Inflammatory macrophage (primary cell): Measurements from ENCODE around the gene TPRX1.
"Not testable (repeated sequence)": the region's sequence is repeated elsewhere in the genome, so short reads cannot be mapped to it uniquely, and the experiment has no call there.

Experiments
- DNase-seq, 2 donors: peaks; one replicate each; pipeline ENCODE4 v3.0.0-alpha.2; 2020 to 2022

The TPRX1 gene

DNA sequence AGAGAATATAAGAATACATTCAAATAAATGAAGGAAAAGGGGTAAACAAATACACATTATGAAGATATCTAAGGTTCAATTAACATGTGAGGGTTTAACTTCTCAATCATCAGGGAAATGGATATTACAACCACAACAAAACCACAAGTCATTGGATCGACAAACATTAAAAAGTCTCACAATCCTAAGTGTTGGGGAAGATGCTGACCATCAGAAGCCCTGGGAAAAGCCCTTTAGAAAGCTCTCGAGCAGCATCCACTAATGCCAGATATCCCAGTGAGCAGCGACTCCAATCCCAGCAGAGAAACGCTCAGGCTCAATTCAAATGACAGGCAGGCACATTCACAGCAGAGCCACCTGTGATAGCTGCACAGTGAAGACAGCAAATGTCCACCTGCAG lies 3.1 kb downstream of the TPRX1 start:
- DNase-seq: no peak

DNA sequence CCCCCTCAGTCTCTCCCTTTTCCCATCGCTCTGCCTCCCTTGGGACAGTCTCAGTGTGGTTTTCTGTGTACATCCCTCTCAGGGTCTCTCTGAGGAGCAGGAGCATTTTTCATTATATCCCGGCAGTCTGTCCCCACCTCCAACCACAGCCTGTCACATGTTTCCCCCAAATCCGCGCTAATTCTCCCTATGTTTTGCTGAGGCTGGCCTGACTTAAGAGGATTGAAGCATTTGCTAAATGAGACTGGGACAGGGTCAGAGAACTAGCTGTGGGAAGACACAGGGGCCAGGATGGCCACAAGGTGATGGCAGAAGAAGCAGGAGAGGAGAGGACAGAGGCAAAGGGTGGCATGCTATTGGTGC lies 5.5 kb downstream of the TPRX1 start:
- no peak for DNase-seq

DNA sequence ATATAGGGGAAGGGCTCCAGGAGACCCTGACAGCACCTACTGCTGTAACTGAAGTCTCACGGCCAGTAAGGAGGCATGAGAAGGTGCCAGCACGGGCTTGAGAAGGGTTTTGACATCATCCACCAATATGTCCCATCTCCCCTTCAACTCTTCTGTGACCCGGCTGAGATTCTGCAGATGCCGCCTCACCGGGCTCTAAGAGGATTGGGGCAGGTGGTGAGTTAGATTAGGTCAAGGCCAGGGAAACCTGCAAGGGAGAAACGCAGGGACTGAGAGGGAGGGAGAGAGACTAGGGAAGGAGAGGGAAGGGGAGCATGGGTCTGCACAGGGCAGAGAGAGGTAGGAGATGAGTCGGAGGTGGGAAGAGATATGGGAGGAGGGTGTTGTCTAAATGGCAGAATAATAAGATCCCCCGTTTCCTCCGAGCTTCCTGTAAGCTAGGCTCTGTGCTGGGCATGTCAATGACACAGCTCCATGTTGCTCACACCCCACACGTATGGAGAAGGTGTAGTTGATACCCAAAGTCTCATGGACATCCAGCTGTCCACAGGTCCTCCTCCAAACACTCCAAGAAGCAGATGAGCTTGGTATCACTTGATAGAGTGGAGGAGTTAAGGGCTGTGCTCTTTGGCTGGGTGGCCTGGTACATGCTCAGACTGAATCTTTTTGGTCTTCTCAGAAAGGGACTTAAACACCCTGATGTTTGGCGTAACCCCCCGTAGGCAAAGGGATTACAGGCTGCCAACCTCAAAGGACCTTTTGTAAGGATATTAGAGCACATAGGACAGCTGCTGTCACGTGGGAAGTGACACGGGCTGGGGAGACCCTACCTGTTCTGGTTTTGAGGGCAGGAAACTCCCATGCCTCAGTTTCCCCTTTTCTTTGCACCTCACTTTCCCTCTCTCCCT lies 6.1 kb downstream of the TPRX1 start:
- no peak for DNase-seq

- DNase-seq: no peak
Observed at GRCh38 chr19:47796785-47797184, 7.6 kb downstream of the TPRX1 start.

DNA sequence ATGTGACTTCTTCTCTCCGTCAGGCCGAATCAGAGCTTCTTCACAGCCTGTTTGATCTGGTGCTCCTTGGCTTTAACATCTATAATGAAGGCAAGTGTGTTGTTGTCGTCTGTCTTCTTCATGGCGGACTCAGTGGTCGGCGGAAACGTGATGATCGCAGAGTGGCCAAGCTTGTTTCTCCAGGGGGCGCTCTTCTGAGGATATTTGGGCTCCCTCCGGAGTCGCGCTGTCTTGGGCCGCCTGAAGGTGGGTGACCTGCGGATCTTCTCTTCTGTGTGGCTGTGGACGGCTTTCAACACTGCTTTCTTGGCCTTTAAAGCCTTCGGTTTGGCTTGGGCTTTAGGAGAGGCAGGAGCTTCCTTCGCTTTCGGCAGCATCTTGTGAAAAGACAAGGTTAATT lies 9.8 kb downstream of the TPRX1 start:
- no peak for DNase-seq

GRCh38 chr19:47792616-47793015 lies 11.7 kb downstream of the TPRX1 start:
- no peak for DNase-seq

DNA sequence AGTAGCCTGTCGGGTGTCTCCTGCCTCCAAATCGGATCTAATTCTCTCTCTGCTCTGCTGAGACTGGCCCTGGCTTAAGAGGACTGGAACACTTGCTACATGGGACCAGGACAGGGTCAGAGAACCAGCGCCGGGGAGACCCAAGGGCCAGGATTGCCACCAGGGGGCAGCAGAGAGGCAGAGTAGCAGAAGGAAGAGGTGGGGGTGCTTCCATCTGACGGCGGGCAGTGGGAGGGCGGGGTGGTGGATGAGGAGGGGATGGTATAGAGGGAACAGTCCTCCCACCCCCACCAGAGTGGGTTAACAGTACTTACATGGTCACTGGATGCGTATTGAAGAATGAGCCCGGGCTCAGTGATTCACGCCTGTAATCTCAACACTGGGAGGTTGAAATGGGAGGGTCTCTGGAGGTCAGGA lies 13.9 kb downstream of the TPRX1 start:
- DNase-seq: peak; percentile 57 to 65

GRCh38 chr19:47789811-47790210 lies 14.5 kb downstream of the TPRX1 start:
- not testable (repeated sequence) for DNase-seq

DNA sequence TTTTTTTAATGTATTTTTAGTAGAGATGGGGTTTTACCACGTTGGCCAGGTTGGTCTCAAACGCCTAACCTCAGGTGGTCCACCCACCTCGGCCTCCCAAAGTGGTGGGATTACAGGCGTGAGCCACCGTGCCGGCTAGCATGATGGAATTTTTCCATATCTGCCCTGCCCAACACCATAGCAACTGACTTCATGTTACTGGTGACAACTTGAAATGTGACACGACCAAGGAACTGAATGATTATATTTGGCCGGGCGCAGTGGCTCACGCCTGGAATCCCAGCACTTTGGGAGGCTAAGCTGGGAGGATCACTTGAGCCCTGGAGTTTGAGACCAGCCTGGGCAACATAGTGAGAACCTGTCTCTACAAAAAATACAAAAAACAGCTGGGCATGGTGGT lies 17.0 kb downstream of the TPRX1 start:
- DNase-seq: not testable (repeated sequence)

GRCh38 chr19:47786566-47786965 lies 17.8 kb downstream of the TPRX1 start:
- no peak for DNase-seq

DNA sequence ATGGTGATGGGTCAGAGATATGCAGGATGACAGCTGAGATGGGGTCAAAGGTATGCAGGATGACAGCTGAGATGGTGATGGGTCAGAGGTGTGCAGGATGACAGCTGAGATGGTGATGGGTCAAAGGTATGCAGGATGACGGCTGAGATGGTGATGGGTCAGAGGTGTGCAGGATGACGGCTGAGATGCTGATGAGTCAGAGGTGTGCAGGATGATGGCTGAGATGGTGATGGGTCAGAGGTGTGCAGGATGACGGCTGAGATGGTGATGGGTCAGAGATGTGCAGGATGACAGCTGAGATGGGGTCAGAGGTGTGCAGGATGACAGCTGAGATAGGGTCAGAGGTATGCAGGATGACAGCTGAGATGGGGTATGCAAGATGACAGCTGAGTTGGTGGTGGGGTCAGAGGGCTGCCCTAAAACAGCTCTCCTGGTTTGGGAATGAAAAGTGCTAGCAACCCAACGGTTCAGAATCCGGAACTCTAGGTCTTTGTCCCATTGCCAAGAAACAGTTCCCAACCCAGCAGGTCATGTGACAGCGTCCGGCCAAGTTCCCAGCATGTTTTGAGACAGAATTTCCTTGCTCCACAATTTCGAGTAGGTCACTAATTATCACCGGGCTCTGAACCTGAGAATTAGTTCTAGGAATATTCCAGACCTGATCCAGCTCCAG lies 22.6 kb downstream of the TPRX1 start:
- DNase-seq: no peak

GRCh38 chr19:47780215-47780551 lies 24.2 kb downstream of the TPRX1 start:
- no peak for DNase-seq

DNA sequence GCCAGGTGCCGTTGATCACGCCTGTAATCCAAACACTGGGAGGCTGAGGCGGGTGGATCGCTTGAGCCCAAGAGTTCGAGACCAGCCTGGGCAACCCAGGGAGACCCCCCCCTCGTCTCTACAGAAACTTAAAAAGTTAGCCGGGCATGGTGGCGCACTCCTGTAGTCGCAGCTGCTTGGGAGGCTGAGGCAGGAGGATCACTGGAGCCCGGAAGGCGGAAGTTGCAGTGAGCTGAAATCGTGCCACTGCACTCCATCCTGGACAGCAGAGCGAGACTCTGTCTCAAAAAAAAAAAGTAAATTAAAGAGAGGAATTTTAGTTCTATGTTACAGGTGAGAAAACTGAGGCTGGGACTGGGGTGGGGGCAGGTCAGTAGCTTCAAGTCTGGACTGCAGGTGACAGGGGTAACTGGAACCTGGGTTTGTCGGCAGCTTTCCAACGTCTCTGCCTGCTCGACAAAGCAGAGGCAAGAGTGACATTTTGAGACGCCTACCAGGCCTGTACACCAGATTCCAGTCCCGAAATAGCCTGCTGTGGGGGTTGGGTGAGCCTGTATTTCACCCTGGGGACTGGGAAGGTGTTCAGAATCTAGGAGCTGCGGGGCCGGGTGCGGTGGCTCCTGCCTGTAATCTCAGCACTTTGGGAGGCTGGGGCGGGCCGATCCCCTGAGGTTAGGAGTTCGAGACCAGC lies 24.7 kb downstream of the TPRX1 start:
- no peak for DNase-seq

DNA sequence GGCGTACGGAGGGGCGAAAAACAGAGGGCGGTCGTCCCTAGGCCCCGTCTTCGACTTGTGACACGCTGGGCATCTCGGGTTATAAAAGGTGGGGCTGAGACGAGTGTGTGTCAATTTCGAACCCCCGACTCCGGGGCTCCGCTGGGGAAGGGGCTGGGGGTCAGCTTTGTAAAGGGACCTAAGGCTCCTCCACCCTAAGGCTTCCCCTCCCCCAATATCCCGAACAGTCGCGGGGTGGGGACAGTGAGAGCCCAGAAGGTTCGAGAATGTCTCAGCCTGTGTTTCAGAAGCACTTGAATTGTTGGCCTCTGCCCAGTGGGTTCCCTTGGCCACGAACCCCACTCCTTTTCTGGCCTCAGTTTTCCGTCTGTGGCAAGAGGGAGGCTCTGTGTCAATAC lies 25.4 kb downstream of the TPRX1 start:
- peak in 1 of 2 donors; percentile 3 for DNase-seq

- peak; percentile 44 to 54 for DNase-seq
Observed at GRCh38 chr19:47778049-47778953, 26.1 kb downstream of the TPRX1 start, which contains the start of gene SELENOW. Gene SELENOW, plus strand, starts transcription at chr19:47778703. Its CDS starts 83 bp downstream, at chr19:47778786.

DNA sequence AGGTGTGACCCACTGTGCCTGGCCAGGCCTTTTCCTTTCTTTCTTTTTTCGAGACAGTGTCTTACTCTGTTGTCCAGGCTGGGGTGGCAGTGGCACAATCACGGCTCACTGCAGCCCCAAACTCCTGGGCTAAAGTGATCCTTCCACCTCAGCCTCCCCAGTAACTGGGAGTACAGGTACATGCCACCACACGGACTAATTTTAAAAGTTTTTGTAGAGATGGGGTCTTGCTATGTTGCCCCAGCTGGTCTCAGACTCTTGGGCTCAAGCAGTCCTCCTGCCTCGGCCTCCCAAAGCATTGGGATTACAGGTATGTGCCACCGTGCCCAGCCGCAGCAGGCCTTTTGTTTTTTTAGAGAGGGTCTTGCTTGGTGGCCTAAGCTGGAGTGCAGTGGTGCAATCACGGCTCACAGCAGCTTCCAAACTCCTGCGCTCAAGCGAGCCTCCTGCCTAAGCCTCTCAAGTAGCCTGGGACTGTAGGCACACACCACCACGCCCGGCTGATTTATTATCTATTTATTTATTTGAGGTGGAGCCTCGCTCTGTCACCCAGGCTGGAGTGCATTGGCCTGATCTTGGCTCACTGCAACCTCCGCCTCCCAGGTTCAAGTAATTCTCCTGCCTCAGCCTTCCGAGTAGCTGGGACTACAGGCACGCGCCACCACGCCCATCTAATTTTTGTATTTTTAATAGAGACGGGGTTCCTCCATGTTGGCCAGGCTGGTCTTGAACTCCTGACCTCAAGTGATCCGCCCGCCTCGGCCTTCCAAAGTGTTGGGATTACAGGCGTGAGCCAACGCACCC lies 26.9 kb downstream of the TPRX1 start:
- not testable (repeated sequence) for DNase-seq

- no peak for DNase-seq
Observed at GRCh38 chr19:47776568-47776967, 27.8 kb downstream of the TPRX1 start.

DNA sequence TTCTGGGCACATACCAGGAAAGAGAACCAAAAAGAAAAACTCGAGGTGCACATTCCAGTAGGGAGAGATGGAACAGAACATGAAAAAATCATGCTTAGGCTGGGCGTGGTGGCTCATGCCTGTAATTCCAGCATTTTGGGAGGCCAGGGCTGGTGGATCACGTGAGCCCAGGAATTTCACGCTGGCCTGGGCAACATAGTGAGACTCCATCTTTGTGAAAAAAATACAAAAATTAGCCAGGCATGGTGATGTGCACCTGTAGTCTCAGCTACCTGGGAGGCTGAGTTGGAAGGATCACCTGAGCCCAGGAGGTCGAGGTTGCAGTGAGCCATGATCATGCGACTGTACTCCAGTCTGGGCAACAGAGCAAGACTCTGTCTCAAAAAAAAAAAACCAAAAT lies 33.1 kb downstream of the TPRX1 start:
- DNase-seq: not testable (repeated sequence)

DNA sequence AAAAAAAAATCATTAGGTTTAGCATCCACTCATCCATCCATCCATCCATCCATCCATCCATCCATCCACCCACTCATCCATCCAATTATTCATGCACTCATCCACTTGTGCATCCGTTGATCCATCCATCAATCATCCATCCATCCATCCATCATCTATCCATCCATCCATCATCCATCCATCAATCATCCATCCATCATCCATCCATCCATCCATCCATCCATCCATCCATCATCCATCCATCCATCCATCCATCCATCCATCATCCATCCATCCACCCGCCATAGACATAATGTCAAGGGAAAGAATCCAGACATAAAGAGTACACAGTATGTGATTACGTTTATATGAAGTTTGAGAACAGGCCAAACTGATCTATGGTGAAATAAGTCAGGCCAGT lies 34.8 kb downstream of the TPRX1 start:
- no peak for DNase-seq

GRCh38 chr19:47768604-47769003 lies 35.7 kb downstream of the TPRX1 start:
- no peak for DNase-seq

GRCh38 chr19:47767349-47767748 lies 37.0 kb downstream of the TPRX1 start:
- no peak for DNase-seq

- no peak for DNase-seq
Observed at GRCh38 chr19:47766670-47767069, 37.7 kb downstream of the TPRX1 start.
